MM.1S (cell line): ENCODE measurements around the gene LRIG2.

Source experiments
- DNase-seq: peaks from one replicate; pipeline ENCODE4 v3.0.0-alpha.2; 2015
- H2AFZ ChIP-seq: fragments of 300-600 bp; sonication (generic); 2 replicates; pipeline ENCODE4 v1.6.0; 2016; ENCODE audit warnings: antibody characterized with exemption, low read length
- H3F3A ChIP-seq: fragments of 300-600 bp; sonication (generic); 2 replicates; pipeline ENCODE4 v1.6.1; 2016; ENCODE audit warnings: mild to moderate bottlenecking, antibody characterized with exemption, low read length, moderate library complexity, mixed read lengths; ENCODE audit not compliant: insufficient read depth
- H3K27ac ChIP-seq: fragments of 300-600 bp; sonication (generic); 2 replicates; pipeline ENCODE4 v1.5.1; 2016; ENCODE audit warnings: mild to moderate bottlenecking, low read length
- H3K27me3 ChIP-seq: fragments of 300-600 bp; sonication (generic); replicated peaks from 2 replicates; pipeline ENCODE4 v1.6.0; 2016; ENCODE audit warnings: low read length; ENCODE audit not compliant: insufficient read depth
- H3K36me3 ChIP-seq: fragments of 300-600 bp; sonication (generic); replicated peaks from 2 replicates; pipeline ENCODE4 v1.6.1; 2016; ENCODE audit warnings: mild to moderate bottlenecking, low read length, mixed read lengths; ENCODE audit not compliant: insufficient read depth
- H3K4me1 ChIP-seq: fragments of 300-600 bp; sonication (generic); 2 replicates; pipeline ENCODE4 v1.6.1; 2016; ENCODE audit warnings: low read length, mixed read lengths
- H3K4me2 ChIP-seq: fragments of 300-600 bp; sonication (generic); 2 replicates; pipeline ENCODE4 v1.6.0; 2016; ENCODE audit warnings: low read depth, low read length
- H3K4me3 ChIP-seq: fragments of 300-600 bp; sonication (generic); 2 replicates; pipeline ENCODE4 v1.5.1; 2016; ENCODE audit warnings: low read length, mixed read lengths
- H3K79me2 ChIP-seq: fragments of 300-600 bp; sonication (generic); 2 replicates; pipeline ENCODE4 v1.6.1; 2016; ENCODE audit warnings: mixed run types, low read length, mixed read lengths
- H3K9ac ChIP-seq: fragments of 300-600 bp; sonication (generic); 2 replicates; pipeline ENCODE4 v1.6.1; 2016; ENCODE audit warnings: low read length, mixed read lengths
- H3K9me2 ChIP-seq: fragments of 300-600 bp; sonication (generic); replicated peaks from 2 replicates; pipeline ENCODE4 v1.6.1; 2016; ENCODE audit warnings: mild to moderate bottlenecking, low read length, mixed read lengths; ENCODE audit not compliant: insufficient read depth
- H3K9me3 ChIP-seq: fragments of 300-600 bp; sonication (generic); replicated peaks from 2 replicates; pipeline ENCODE4 v1.6.1; 2016; ENCODE audit warnings: mild to moderate bottlenecking, low read length, mixed read lengths; ENCODE audit not compliant: insufficient read depth
- H4K20me1 ChIP-seq: fragments of 300-600 bp; sonication (generic); 2 replicates; pipeline ENCODE4 v1.6.1; 2016; ENCODE audit warnings: mild to moderate bottlenecking, low read length, moderate library complexity, mixed read lengths; ENCODE audit not compliant: insufficient read depth
- CTCF ChIP-seq: fragments of 300-600 bp; sonication (generic); IDR thresholded peaks from 2 replicates; pipeline ENCODE4 v1.5.1; 2016; ENCODE audit warnings: antibody characterized with exemption, low read length, mixed read lengths
- EZH2 ChIP-seq: fragments of 300-600 bp; sonication (generic); optimal IDR thresholded peaks from 2 replicates; pipeline ENCODE3; 2017; ENCODE audit warnings: low read depth, mild to moderate bottlenecking, antibody characterized with exemption, low read length, mixed read lengths
- EZH2phosphoT487 ChIP-seq: fragments of 300-600 bp; sonication (generic); IDR thresholded peaks from 2 replicates; pipeline ENCODE4 v1.6.1; 2018; ENCODE audit warnings: antibody characterized with exemption, low read length

The LRIG2 gene

DNA sequence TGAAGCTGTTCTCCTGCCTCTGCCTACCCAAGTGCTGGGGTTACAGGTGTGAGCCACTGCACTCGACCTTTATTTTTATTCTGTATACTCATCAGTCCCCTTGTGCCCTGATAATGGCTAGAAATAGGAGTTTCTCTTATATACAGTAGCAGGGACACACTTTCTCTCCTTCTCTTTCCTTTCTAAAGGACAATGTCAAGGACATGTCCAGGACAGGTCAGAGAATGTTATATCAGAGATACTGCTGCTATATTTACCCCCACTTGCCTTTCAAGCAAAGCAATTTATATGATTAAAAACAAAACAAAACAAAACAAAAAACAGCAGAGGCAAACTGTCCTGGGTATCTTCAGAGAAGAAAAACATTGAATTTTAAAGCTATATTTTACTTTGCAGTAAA is 43.2 kb upstream of the LRIG2 start:
- no peak overlapping the region for H3K4me3 ChIP-seq
- TF ChIP-seq EZH2: no peak
- no peak for TF ChIP-seq EZH2phosphoT487
- no peak for TF ChIP-seq CTCF
- H3K9me3 ChIP-seq: no peaks in the 10 kb centered on the region
- H3K4me2 ChIP-seq: no peak overlapping the region
- H4K20me1 ChIP-seq: no peaks in the 10 kb centered on the region
- DNase-seq: no peak
- H3K79me2 ChIP-seq: no peaks in the 10 kb centered on the region
- no peak overlapping the region for H3K27ac ChIP-seq
- H3F3A ChIP-seq: no peaks in the 10 kb centered on the region
- no peaks in the 10 kb centered on the region for H3K36me3 ChIP-seq
- no peak overlapping the region for H3K9ac ChIP-seq
- no peaks in the 10 kb centered on the region for H3K9me2 ChIP-seq
- no peak overlapping the region for H2AFZ ChIP-seq
- H3K27me3 ChIP-seq: no peaks in the 10 kb centered on the region
- H3K4me1 ChIP-seq: no peaks in the 10 kb centered on the region

DNA sequence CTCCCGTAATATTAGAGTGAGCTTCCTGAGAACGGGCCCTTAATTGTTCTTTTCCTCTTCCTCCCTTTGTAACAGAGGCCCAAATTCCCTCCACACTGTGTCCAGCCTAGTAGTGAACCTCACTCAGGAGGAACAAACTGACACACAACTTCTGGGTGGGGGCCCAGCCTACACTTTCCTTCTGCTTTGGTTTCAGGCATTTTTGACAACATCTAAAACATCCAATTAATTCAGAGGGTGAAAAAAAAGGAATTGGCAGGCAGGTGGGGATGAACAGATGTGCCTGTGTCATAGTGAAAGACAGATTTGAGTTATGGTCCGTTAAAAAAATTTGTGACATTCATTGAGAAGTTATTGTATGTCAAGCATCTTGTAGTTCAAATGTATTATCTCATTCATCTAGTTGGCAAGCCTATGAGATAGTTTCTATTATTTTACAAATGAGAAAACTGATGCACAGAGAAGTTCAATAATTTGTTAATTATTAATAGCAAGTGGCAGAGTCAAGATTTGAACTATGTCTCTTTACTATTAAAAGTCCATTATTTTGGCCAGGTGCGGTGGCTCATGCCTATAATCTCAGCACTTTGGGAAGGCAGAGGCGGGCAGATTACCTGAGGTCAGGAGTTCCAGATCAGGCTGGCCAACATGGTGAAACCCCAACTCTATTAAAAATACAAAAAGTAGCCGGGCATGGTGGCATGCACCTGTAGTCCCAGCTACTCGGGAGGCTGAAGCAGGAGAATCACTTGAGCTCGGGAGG is 41.6 kb upstream of the LRIG2 start:
- DNase-seq: no peak
- no peaks in the 10 kb centered on the region for H3K36me3 ChIP-seq
- no peak overlapping the region for H2AFZ ChIP-seq
- H3K9me2 ChIP-seq: no peaks in the 10 kb centered on the region
- H3K79me2 ChIP-seq: no peaks in the 10 kb centered on the region
- no peaks in the 10 kb centered on the region for H3K9me3 ChIP-seq
- H3K4me2 ChIP-seq: no peak overlapping the region
- H3K9ac ChIP-seq: no peak overlapping the region
- H3K27me3 ChIP-seq: no peaks in the 10 kb centered on the region
- H3K4me1 ChIP-seq: no peaks in the 10 kb centered on the region
- TF ChIP-seq CTCF: no peak
- no peak for TF ChIP-seq EZH2phosphoT487
- no peak for TF ChIP-seq EZH2
- no peak overlapping the region for H3K4me3 ChIP-seq
- H4K20me1 ChIP-seq: no peaks in the 10 kb centered on the region
- H3F3A ChIP-seq: no peaks in the 10 kb centered on the region
- no peak overlapping the region for H3K27ac ChIP-seq

- Histone ChIP-seq H3K4me3 (no peak overlapping the region), H2AFZ (no peak overlapping the region), H3K4me2 (no peak overlapping the region), H3F3A (no peaks in the 10 kb centered on the region), H3K79me2 (no peaks in the 10 kb centered on the region), H3K9me3 (no peaks in the 10 kb centered on the region), H3K4me1 (no peaks in the 10 kb centered on the region), H3K9me2 (no peaks in the 10 kb centered on the region), H3K27me3 (no peaks in the 10 kb centered on the region), H3K36me3 (no peaks in the 10 kb centered on the region), H3K9ac (no peak overlapping the region), H3K27ac (no peak overlapping the region), H4K20me1 (no peaks in the 10 kb centered on the region)
- no peak for DNase-seq
- no peak for TF ChIP-seq EZH2phosphoT487
Observed at GRCh38 chr1:113035086-113035485, 37.9 kb upstream of the LRIG2 start.

DNA sequence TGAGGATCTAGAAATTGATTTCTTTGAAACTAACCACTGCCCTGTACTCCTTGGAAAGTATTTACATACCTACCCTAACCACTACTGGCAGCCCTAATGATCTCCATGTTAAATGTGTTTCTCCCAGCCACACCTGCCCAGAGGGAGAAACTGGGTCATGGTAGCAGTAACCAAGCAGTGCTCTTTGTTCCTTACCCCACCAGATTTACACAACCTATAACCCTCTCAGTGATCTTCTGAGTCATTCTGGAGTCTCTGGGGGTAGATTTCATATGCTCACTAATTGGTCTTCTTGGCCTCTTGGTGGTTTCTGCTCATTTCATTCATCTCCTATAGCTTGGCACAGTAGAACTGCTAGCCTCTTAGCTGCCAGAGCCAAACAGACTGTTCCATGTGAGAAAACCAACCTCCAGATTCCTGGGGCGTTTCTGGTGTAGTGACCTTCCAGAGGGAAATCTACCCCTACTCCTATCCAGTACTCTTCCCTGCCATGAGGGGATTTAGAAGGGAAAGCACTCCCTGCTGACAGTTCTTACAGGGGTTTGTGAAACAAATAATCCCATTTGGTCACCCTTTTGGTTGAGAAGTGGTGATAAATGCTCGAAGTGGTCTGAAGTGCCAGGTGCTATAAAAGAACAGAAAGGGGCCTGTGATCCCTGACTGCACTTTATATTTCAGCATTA is 36.2 kb upstream of the LRIG2 start:
- no peaks in the 10 kb centered on the region for H3K79me2 ChIP-seq
- no peak for TF ChIP-seq EZH2phosphoT487
- no peak for TF ChIP-seq CTCF
- no peak for TF ChIP-seq EZH2
- H3K4me3 ChIP-seq: no peak overlapping the region
- no peak overlapping the region for H2AFZ ChIP-seq
- DNase-seq: no peak
- H3K4me1 ChIP-seq: no peaks in the 10 kb centered on the region
- H3K9me3 ChIP-seq: no peaks in the 10 kb centered on the region
- no peak overlapping the region for H3K27ac ChIP-seq
- H3K4me2 ChIP-seq: no peak overlapping the region
- H3K27me3 ChIP-seq: no peaks in the 10 kb centered on the region
- no peaks in the 10 kb centered on the region for H3K36me3 ChIP-seq
- no peaks in the 10 kb centered on the region for H3K9me2 ChIP-seq
- no peak overlapping the region for H3K9ac ChIP-seq
- H4K20me1 ChIP-seq: no peaks in the 10 kb centered on the region
- H3F3A ChIP-seq: no peaks in the 10 kb centered on the region; the same call in 1 of the 2 replicates
